ENCODE data around the gene ASCL5. TPM values are rescaled to one million over a fixed set of nuclear protein-coding genes. Genes with fewer than 3 reads are reported as not detected.

The ASCL5 gene
- total and polyA plus RNA-seq, 2 of the 13 experiments (the other 11 are each of a cell fraction or from before 2014, with no cell fraction given), result not detected

DNA sequence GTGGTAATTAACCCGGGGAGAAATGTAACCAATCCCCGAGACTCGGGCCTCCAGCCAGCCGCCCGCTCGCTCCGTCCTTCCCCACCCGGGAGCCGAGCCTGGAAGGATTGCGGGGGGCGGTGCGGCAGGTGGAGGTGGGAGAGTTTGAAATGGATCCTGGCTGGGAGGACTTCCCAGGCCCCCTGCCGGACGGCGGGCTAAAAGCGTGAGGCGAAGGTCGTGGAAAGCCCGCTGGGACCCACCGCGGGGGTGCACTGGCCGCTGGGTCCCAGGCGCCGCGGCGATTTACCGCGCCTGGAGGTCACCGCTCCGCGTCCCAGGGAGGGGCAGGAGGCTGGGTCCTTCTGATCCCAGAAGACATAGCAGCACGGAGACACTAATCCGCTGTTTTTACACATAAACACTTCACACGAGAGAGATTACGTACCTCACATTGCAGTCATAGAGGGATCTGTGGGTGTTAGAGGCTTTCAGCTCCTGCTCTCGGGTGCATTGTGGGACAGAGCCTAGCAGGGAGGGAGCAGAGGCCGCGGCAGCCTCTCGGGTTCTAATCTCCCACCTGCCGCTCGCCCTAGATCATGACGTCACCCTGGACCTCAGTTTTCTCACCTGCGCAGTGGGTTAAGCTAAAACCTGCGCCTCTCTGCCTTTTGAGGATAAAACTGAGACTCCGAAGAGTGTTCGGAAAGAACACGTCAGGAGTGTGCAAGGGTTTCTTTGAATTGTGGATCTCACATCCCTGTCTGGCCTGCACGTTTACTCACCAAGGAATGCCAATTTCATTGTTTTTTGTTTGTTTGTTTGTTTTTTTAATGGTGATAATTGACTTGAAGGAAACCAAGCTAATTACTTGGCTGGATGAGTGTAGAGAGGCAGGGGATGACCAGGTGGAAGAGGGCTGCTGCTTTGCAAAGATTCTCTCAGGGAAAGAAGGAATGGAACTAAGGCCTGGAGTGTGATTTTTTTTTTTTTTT is 44.4 kb upstream of the ASCL5 start (continued):
- TF ChIP-seq, protein P1, sequence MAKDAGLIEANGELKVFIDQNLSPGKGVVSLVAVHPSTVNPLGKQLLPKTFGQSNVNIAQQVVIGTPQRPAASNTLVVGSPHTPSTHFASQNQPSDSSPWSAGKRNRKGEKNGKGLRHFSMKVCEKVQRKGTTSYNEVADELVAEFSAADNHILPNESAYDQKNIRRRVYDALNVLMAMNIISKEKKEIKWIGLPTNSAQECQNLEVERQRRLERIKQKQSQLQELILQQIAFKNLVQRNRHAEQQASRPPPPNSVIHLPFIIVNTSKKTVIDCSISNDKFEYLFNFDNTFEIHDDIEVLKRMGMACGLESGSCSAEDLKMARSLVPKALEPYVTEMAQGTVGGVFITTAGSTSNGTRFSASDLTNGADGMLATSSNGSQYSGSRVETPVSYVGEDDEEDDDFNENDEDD (CRISPR knock-in tag; IDR thresholded peaks at IDR 0.05; ENCODE audit: borderline replicate concordance), result 0 out of 2 replicates have a peak, but pooled peaks have one; percentile 39
- TF ChIP-seq, protein P2, sequence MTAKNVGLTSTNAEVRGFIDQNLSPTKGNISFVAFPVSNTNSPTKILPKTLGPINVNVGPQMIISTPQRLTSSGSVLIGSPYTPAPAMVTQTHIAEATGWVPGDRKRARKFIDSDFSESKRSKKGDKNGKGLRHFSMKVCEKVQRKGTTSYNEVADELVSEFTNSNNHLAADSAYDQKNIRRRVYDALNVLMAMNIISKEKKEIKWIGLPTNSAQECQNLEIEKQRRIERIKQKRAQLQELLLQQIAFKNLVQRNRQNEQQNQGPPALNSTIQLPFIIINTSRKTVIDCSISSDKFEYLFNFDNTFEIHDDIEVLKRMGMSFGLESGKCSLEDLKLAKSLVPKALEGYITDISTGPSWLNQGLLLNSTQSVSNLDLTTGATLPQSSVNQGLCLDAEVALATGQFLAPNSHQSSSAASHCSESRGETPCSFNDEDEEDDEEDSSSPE (CRISPR knock-in tag; IDR thresholded peaks at IDR 0.05), result peak; percentile 52
- no peak for TF ChIP-seq ZNF607 (CRISPR knock-in tag; IDR thresholded peaks at IDR 0.05; ENCODE audit: borderline replicate concordance)
- TF ChIP-seq, protein P3, sequence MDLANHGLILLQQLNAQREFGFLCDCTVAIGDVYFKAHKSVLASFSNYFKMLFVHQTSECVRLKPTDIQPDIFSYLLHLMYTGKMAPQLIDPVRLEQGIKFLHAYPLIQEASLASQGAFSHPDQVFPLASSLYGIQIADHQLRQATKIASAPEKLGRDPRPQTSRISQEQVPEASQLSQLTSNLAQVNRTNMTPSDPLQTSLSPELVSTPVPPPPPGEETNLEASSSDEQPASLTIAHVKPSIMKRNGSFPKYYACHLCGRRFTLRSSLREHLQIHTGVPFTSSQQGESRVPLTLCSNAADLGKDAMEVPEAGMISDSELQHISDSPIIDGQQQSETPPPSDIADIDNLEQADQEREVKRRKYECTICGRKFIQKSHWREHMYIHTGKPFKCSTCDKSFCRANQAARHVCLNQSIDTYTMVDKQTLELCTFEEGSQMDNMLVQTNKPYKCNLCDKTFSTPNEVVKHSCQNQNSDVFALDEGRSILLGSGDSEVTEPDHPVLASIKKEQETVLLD (CRISPR knock-in tag; IDR thresholded peaks at IDR 0.05; ENCODE audit: low read depth), result no peak
- 0 out of 2 replicates have a peak, but pooled peaks have one; percentile 4 for TF ChIP-seq SAFB2 (CRISPR knock-in tag; IDR thresholded peaks at IDR 0.05; ENCODE audit: borderline replicate concordance, low read depth)
- peak; percentile 91; the same call in 1 of the 2 replicates for TF ChIP-seq ZNF350 (CRISPR knock-in tag; IDR thresholded peaks at IDR 0.05; ENCODE audit: borderline replicate concordance, low read depth)
- TF ChIP-seq, protein P4, sequence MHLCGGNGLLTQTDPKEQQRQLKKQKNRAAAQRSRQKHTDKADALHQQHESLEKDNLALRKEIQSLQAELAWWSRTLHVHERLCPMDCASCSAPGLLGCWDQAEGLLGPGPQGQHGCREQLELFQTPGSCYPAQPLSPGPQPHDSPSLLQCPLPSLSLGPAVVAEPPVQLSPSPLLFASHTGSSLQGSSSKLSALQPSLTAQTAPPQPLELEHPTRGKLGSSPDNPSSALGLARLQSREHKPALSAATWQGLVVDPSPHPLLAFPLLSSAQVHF (CRISPR knock-in tag; IDR thresholded peaks at IDR 0.05), result 0 out of 2 replicates have a peak, but pooled peaks have one; percentile 56
- no peak for TF ChIP-seq JDP2 (CRISPR knock-in tag; IDR thresholded peaks at IDR 0.05; ENCODE audit: borderline replicate concordance)
- TF ChIP-seq ZNF558 (CRISPR knock-in tag; IDR thresholded peaks at IDR 0.05; ENCODE audit: borderline replicate concordance), result peak; percentile 91; the same call in 1 of the 2 replicates
- peak; percentile 97 for TF ChIP-seq CREB1 (IDR thresholded peaks at IDR 0.05)
- TF ChIP-seq CREB1 (CRISPR knock-in tag; IDR thresholded peaks at IDR 0.05), result peak; percentile 86
- no peak for TF ChIP-seq FOXP1 (IDR thresholded peaks at IDR 0.05)
- no peak for TF ChIP-seq FOXP1 (CRISPR knock-in tag; IDR thresholded peaks at IDR 0.05)
- TF ChIP-seq, protein P5, sequence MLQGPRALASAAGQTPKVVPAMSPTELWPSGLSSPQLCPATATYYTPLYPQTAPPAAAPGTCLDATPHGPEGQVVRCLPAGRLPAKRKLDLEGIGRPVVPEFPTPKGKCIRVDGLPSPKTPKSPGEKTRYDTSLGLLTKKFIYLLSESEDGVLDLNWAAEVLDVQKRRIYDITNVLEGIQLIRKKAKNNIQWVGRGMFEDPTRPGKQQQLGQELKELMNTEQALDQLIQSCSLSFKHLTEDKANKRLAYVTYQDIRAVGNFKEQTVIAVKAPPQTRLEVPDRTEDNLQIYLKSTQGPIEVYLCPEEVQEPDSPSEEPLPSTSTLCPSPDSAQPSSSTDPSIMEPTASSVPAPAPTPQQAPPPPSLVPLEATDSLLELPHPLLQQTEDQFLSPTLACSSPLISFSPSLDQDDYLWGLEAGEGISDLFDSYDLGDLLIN (CRISPR knock-in tag; IDR thresholded peaks at IDR 0.05; ENCODE audit: borderline replicate concordance), result no peak
- 0 out of 2 replicates have a peak, but pooled peaks have one; percentile 60 for TF ChIP-seq ZNF430 (CRISPR knock-in tag; IDR thresholded peaks at IDR 0.05)
- TF ChIP-seq HNRNPLL (IDR thresholded peaks at IDR 0.05; ENCODE audit: low read depth, low read length, poor library complexity, severe bottlenecking), result peak; percentile 76
- peak; percentile 18; the same call in 1 of the 2 replicates for TF ChIP-seq DR1 (CRISPR knock-in tag; IDR thresholded peaks at IDR 0.05)
- TF ChIP-seq, protein P6, sequence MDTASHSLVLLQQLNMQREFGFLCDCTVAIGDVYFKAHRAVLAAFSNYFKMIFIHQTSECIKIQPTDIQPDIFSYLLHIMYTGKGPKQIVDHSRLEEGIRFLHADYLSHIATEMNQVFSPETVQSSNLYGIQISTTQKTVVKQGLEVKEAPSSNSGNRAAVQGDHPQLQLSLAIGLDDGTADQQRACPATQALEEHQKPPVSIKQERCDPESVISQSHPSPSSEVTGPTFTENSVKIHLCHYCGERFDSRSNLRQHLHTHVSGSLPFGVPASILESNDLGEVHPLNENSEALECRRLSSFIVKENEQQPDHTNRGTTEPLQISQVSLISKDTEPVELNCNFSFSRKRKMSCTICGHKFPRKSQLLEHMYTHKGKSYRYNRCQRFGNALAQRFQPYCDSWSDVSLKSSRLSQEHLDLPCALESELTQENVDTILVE (CRISPR knock-in tag; IDR thresholded peaks at IDR 0.05), result 0 out of 2 replicates have a peak, but pooled peaks have one; percentile 1
- TF ChIP-seq ZNF460 (CRISPR knock-in tag; IDR thresholded peaks at IDR 0.05; ENCODE audit: borderline replicate concordance), result no peak
- TF ChIP-seq NR2F6 (IDR thresholded peaks at IDR 0.05), result no peak
- TF ChIP-seq NR2F6 (CRISPR knock-in tag; IDR thresholded peaks at IDR 0.05), result no peak
